Tibial nerve (tissue), 4 donors: ENCODE results near the gene ANKRD37.

Experiments used
- EP300 ChIP-seq, 2 donors: sonication (generic); formaldehyde crosslinking; IDR thresholded peaks; one replicate each; pipeline ENCODE4 v1.6.1; 2017; ENCODE audit warnings: antibody characterized with exemption in 2 of 2, mild to moderate bottlenecking in 1 of 2
- POLR2A ChIP-seq, 2 donors: fragments of 450-650 bp; IDR thresholded peaks; one replicate each; pipeline ENCODE4 v1.6.1; 2017; ENCODE audit warnings: antibody characterized with exemption in 2 of 2, mild to moderate bottlenecking in 2 of 2, moderate library complexity in 2 of 2
- TF ChIP-seq, protein P1 (sequence below), 5 experiments: fragments of 200-600 bp in 3 of 5; fragments of 450-650 bp in 2 of 5; sonication (generic) in 3 of 5; IDR thresholded peaks; one replicate each; pipeline ENCODE4 v1.5.1; 2016 to 2019; ENCODE audit warnings: antibody characterized with exemption in 5 of 5, mild to moderate bottlenecking in 3 of 5, moderate library complexity in 2 of 5

DNA sequence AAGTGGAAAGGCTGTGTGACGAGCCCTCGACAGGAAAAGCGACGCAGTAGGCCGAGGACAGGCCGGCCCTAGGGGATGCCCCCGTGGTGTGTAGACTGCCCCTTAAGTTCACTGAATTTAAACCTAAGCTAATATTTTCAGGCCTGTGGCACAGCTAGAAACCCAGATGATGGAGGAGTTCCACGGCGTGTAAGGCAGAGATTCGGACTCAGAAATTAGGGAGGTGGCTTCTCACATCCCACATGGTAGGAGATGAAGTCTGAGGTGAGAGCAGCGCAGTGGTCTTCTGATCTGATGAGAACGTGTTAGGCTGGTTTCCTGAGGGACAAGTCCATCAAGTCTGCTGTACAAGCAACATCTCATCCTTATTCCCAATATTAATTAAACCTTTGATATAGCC lies 8.7 kb upstream of the ANKRD37 start:
- no peak for TF ChIP-seq POLR2A (IDR thresholded peaks at IDR 0.05)
- TF ChIP-seq, protein P1, sequence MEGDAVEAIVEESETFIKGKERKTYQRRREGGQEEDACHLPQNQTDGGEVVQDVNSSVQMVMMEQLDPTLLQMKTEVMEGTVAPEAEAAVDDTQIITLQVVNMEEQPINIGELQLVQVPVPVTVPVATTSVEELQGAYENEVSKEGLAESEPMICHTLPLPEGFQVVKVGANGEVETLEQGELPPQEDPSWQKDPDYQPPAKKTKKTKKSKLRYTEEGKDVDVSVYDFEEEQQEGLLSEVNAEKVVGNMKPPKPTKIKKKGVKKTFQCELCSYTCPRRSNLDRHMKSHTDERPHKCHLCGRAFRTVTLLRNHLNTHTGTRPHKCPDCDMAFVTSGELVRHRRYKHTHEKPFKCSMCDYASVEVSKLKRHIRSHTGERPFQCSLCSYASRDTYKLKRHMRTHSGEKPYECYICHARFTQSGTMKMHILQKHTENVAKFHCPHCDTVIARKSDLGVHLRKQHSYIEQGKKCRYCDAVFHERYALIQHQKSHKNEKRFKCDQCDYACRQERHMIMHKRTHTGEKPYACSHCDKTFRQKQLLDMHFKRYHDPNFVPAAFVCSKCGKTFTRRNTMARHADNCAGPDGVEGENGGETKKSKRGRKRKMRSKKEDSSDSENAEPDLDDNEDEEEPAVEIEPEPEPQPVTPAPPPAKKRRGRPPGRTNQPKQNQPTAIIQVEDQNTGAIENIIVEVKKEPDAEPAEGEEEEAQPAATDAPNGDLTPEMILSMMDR (IDR thresholded peaks at IDR 0.05) = no peak
- no peak for TF ChIP-seq EP300 (IDR thresholded peaks at IDR 0.05)
